Stimulated activated CD4-positive, alpha-beta T cell treated with anti-CD3 and anti-CD28 coated beads, Interleukin-4, amount 100 ng/mL, for 48 hours (primary cell): ENCODE data around the gene MAN1A2.

Experiments used
- DNase-seq, 2 donors: peaks; one replicate each; pipeline ENCODE4 v3.0.0-alpha.2; 2020; ENCODE audit warnings: low read depth in 2 of 2

Gene MAN1A2

GRCh38 chr1:117495068-117495467 lies 127.8 kb downstream of the MAN1A2 start:
- DNase-seq, result no peak

DNA sequence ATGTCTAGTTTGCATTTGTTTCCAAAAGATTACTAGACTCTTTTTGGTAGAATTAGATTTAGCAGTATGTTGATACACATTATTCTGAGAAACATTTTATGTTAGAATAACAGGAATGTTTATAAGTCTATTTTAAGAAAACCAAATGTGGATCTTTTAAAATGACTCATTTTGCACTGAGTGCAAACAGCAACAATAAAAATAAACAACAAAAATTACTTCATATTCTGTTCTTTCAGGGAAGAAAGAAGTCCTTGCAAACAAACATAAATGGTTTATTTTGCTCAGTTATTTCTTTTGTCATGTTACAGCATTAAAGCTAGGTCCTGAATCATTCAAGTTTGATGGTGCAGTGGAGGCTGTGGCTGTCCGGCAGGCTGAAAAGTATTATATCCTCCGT lies 131.8 kb downstream of the MAN1A2 start:
- no peak for DNase-seq

- DNase-seq, result no peak
Observed at GRCh38 chr1:117500584-117500983, 133.3 kb downstream of the MAN1A2 start.

DNA sequence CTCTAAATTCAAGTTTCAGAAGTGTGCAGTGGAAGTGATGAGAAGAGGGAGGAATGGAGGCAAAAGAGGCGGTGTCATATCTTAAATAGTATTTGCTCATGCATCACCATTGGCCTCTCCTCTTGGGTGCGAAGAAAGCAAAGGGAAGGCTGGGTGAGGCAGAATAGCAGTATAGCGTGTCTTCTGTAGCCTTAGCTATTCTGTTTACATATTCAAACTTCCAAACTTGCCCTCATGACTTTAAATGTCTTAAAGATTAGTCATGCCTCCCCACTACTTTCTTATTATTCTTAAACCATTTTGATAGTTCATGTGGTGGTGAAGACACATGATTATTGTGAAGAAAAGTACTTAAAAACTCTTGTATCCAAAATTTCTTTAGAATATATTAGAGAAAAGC lies 134.0 kb downstream of the MAN1A2 start:
- DNase-seq, result no peak

DNA sequence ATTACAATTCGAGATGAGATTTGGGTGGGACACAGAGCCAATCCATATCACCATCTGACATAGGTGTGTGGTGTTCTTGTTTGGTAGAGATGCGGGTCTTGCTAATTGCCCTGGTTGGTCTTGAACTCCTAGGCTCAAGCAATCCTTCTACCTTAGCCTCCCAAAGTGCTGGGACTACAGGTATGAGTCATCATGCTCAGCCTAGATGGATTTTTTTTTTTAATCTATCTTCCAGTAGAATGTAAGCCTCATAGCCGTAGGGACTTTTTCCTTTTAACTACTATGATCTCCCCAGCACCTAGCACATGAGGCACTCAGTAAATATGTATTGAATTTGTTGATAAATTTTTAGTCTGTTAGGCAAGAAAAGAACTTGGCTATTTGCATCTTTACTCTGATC lies 144.0 kb downstream of the MAN1A2 start:
- no peak for DNase-seq

DNA sequence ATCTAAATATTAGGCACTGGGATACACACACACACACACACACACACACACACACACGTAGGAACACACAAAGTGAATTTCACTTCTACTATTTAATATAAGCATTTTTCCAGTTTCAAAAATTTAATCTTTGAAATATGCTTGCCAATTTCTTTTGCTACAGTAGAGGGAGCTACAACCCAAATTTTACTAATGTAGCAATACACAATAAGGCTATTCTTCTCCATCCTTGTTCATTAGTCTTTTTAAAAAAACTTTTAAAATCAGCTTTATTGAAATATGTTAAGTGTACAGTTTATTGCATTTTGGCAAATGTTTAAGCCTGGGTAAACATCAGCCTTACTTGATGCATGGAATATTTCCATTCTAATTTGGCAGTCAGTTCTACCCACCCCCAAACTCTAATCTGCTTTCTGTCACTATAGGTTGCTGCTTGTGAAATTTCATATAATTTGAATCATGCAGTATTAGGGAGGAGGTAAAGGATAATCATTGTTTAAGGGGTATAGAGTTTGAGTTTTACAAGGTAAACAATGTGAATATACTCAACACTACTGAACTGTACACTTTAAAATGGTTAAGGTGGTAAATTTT lies 145.6 kb downstream of the MAN1A2 start:
- no peak for DNase-seq

DNA sequence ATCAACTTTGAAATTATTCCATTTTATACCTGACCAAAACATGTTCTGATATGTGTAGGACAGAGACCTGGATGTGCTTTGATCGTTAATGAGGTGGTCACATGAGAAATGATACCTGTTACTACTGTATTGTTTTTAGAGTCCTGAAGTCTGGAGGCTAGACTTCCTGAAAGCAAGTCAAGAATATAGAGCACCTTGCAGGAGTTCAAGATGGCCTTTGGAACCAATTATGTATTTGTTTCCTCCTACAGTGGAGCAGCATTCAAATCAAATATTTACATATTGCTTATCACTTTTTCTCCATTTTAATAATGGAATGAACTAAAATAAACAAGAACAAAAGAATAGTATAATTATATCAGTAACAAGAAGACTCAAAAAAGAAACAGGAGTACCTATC lies 155.9 kb downstream of the MAN1A2 start:
- DNase-seq, result no peak

DNA sequence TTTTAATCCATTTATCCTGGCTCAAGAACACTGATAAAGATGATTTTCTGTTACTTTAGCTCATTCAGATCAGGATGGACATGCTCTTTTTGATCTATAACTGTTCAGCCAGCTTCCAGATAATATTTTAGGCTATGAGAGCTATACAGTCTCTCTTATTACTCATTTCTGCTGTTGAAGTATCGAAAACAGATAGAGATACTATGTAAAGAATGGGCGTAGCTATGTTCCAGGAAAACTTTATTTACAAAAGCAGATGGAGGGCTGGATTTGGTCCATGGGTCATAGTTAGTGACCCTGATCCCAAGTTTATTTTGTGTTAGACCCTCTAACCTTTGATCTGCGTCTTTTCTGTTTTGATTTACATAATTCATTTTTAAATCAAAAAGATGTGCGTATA lies 159.8 kb downstream of the MAN1A2 start:
- DNase-seq, result no peak

DNA sequence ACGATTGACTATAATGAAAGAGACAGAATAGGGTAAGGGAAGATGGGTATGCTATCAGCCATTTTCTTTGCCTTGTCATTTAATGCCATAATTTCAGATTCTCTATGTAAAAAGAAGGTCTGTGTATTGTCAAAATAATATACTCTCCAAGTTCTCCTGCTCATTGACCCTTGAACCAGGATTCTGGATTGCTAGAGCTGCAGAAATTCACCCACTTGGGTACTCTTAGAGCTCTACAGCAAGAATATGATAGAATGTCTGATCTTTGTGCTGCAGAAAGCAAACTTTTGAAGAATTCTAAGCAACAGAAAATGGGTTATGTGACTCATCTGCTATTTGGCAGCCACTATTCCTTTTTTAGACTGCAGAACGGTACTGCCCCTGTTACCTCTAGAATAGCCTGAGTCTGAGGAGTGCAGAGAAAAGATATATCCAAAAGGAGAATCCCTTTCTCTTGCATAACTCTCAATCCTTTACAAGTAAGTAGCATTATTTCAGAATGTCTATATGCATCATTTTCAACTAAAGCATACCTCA lies 160.4 kb downstream of the MAN1A2 start:
- DNase-seq, result no peak

DNA sequence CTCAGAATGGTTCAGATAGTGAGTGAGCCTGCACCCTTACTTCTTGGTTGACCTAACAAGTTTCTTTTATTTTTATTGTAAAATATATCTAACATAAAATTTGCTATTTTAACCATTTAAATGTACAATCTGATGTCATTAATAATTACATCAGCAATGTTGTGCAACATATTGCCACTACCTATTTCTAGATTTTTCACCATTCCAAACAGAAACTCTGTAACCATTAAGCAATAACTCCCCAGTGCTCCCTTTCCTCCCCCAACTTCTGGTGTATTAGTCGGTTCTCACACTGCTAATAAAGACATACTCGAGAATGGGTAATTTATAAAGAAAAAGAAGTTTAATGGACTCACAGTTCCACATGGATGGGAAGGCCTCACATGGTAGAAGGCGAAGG lies 162.4 kb downstream of the MAN1A2 start:
- no peak for DNase-seq

- no peak for DNase-seq
Observed at GRCh38 chr1:117531222-117531621, 164.0 kb downstream of the MAN1A2 start.

GRCh38 chr1:117534995-117535467 lies 167.8 kb downstream of the MAN1A2 start:
- peak; percentile 9 to 17 for DNase-seq

DNA sequence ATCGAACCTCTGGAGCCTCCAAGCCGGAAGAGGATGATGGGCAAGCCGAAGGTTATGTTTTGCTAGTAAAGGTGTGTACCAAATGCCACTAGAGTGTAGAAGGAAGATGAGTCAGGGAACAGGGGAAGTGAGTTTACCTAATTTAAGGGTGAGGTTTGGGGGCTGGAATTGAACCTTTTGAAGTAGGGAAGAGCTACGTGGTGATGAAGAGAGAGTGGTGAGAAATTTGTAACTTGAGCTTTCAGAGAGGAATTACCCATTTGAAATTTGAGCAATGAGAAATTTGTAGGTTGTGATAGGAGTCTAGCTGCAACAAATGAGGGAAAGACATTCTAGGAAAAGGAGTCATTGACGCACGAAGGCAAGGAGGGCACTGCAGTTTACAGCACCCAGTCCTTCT lies 168.6 kb downstream of the MAN1A2 start:
- no peak for DNase-seq

DNA sequence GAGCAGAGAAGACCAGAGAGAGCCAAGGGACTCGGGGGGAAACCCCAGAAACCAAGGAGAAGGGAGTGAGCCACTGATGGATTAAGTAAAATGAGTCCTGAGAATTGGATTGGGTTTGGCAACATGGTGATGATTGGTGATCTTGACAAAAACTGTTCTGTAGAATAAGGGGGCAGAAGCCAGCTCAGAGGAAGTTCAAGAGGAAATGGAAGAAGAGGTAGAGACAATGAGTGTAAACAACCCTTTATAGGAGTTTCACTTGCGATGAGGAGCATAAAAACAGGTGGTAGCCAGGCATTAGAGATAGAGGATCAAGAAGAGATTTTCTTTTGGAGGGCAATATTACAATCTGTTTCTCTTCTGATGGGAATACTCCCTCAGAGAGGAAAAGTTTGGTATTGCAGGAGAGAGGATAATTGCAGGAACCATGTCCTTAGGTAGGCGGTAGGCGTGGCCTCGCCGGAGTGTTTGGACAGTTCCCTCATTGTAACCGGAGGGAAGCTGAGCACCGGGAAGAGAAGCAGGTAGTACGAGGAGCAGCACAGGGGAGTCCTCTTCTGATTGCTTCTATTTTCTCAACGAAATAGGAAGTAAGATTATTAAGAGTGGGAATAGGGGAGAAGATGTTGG lies 170.2 kb downstream of the MAN1A2 start:
- DNase-seq, result no peak

DNA sequence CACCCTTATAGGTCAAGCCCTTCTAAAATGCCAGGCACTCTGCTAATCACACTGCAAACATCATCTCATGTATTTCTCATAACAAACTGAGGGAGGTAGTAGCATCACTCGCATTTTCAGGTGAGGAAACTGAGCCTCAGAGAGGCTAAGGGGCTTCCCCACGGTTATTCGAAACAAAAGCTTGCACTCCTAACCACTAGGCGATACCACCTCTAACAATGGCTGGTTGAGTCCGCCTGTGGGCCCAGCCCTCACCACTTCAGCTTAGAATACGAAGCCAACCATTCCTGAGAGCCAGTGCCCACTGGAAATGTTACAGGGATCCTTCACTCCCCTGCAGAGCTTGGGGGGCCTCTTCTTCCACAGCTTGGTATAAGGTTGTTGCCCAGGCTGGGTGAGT lies 173.3 kb downstream of the MAN1A2 start:
- DNase-seq, result no peak

- DNase-seq, result no peak
Observed at GRCh38 chr1:117541003-117541402, 173.8 kb downstream of the MAN1A2 start.

DNA sequence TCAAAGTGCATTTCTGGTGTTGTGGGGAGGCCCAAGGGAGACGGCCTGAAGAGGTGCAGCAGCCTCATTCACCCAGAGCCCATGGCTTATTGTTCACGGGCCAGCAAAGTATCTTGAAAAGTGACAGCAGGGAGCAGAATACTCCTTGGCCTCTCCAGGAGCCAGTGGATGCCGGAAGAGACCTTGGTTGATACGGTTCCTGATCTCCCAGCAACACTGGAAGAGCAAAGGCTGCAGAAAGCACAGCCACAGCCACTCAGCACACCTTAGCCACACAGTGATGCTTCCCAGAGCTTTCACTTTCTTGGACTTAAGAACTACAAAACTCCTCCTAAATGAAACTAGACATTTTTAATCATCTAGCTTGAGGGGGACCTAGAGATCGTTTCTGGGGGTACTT lies 174.3 kb downstream of the MAN1A2 start:
- no peak for DNase-seq

GRCh38 chr1:117544509-117545109 lies 177.4 kb downstream of the MAN1A2 start:
- DNase-seq, result no peak

- no peak for DNase-seq
Observed at GRCh38 chr1:117546467-117546866, 179.2 kb downstream of the MAN1A2 start.

GRCh38 chr1:117553471-117553870 lies 186.2 kb downstream of the MAN1A2 start:
- no peak for DNase-seq

GRCh38 chr1:117555806-117556205 lies 188.6 kb downstream of the MAN1A2 start:
- DNase-seq, result no peak

GRCh38 chr1:117556341-117556740 lies 189.1 kb downstream of the MAN1A2 start:
- DNase-seq, result no peak

- no peak for DNase-seq
Observed at GRCh38 chr1:117556976-117557375, 189.7 kb downstream of the MAN1A2 start.
